Measurements from ENCODE around the gene CCDC85A. TPM values are rescaled to one million over a fixed set of nuclear protein-coding genes. Genes with fewer than 3 reads are reported as not detected.

The CCDC85A gene
- total RNA-seq, 4 donors from 2014 or later, result 0.20 to 1.1 (median 0.92) TPM

DNA sequence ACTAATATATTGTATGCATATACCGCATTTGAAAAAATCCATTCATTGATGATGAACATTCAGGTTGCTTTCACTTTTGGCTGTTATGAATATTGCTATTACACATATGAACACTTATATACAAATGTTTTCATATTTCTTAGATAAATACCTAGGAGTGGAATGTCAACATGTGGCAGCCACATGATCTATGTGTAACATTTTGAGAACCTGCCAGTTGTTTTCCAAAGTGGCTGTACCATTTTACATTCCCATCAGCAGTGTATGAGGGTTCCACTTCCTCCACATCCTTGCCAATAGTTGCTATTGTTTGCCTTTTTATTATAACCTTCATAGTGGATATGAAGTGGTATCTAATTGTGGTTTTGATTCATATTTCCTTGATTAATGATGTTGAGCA lies 40.5 kb downstream of the CCDC85A start:
- TF ChIP-seq POLR2A (IDR thresholded peaks at IDR 0.05) (no peak), EP300 (IDR thresholded peaks at IDR 0.05; ENCODE audit: low read depth) (no peak), POLR2AphosphoS5 (IDR thresholded peaks at IDR 0.05) (no peak)
- TF ChIP-seq, protein P1, sequence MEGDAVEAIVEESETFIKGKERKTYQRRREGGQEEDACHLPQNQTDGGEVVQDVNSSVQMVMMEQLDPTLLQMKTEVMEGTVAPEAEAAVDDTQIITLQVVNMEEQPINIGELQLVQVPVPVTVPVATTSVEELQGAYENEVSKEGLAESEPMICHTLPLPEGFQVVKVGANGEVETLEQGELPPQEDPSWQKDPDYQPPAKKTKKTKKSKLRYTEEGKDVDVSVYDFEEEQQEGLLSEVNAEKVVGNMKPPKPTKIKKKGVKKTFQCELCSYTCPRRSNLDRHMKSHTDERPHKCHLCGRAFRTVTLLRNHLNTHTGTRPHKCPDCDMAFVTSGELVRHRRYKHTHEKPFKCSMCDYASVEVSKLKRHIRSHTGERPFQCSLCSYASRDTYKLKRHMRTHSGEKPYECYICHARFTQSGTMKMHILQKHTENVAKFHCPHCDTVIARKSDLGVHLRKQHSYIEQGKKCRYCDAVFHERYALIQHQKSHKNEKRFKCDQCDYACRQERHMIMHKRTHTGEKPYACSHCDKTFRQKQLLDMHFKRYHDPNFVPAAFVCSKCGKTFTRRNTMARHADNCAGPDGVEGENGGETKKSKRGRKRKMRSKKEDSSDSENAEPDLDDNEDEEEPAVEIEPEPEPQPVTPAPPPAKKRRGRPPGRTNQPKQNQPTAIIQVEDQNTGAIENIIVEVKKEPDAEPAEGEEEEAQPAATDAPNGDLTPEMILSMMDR (IDR thresholded peaks at IDR 0.05), result no peak
- no peaks in the 10 kb centered on the region for H3K4me1 ChIP-seq
- H3K9me3 ChIP-seq, result no peaks in the 10 kb centered on the region
- no peak overlapping the region for H3K27ac ChIP-seq
- no peaks in the 10 kb centered on the region for H3K36me3 ChIP-seq
- no peak for DNase-seq
- intact Hi-C loops (cut with DNase I; ENCODE audit: low total_unique reads) (no loop called here), in situ Hi-C loops (cut with MboI; ENCODE audit: low pct_ligation_motif_present in 1 of 4, low pct_unique_long_range_greater_than_20kb in 1 of 4, low sequenced_read_pairs in 3 of 4) (no loop called here)
- no peaks in the 10 kb centered on the region for H3K27me3 ChIP-seq
- WGBS, 2 donors (ENCODE audit: low coverage in 1 of 2), result 90 to 100% methylated on average over 1 of the region's 1 CpG
- H3K4me3 ChIP-seq, result no peak overlapping the region

- no peak for TF ChIP-seq POLR2A (IDR thresholded peaks at IDR 0.05)
- no peak for TF ChIP-seq EP300 (IDR thresholded peaks at IDR 0.05; ENCODE audit: low read depth)
- TF ChIP-seq, protein P1 (IDR thresholded peaks at IDR 0.05), result no peak
- TF ChIP-seq POLR2AphosphoS5 (IDR thresholded peaks at IDR 0.05), result no peak
- no peak overlapping the region for H3K27ac ChIP-seq
- 97 to 100% methylated on average over 1 of the region's 1 CpG for WGBS, 2 donors (ENCODE audit: low coverage in 1 of 2)
- no peaks in the 10 kb centered on the region for H3K4me1 ChIP-seq
- H3K36me3 ChIP-seq, result no peaks in the 10 kb centered on the region
- H3K27me3 ChIP-seq, result no peaks in the 10 kb centered on the region
- H3K9me3 ChIP-seq, result no peaks in the 10 kb centered on the region
- in situ Hi-C loops (cut with MboI; ENCODE audit: low pct_ligation_motif_present in 1 of 4, low pct_unique_long_range_greater_than_20kb in 1 of 4, low sequenced_read_pairs in 3 of 4) (no loop called here), intact Hi-C loops (cut with DNase I; ENCODE audit: low total_unique reads) (no loop called here)
- H3K4me3 ChIP-seq, result no peak overlapping the region
- no peak for DNase-seq
These were observed 44.0 kb downstream of the CCDC85A start for GRCh38 chr2:56227811-56228210.

DNA sequence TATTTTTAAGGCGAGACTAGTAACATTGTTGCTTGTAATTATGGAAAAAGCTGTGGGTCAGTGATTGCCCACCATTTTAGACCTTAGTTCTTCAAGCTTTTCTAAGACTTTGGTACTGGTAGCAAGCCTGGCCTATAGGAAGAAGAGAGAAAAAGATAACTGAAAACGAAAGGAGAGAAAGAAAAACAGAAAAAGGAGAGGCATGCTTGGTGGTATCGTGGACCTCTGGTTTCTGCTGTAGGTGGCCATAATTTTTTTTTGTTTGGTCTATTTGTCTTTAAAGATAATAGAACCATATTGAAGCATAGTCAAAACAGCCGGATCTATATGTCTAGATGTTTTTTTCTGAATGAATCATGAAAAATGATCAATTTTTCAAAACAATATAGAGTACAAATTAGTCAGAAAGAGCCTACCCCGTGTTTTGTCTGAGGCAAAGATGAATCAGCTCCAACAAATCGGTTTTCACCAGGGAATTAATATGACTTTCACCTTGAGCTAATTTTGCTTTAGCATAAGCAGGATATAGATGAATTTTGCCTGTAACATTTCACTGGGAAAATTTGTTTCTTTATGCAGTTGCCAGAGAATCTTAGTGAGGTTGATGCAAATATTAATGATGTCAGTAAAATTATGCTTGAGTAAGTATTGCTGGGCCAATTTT lies 45.7 kb downstream of the CCDC85A start:
- DNase-seq, result no peak
- no peak overlapping the region for H3K4me3 ChIP-seq
- no peaks in the 10 kb centered on the region for H3K4me1 ChIP-seq
- no peaks in the 10 kb centered on the region for H3K36me3 ChIP-seq
- in situ Hi-C loops (cut with MboI; ENCODE audit: low pct_ligation_motif_present in 1 of 4, low pct_unique_long_range_greater_than_20kb in 1 of 4, low sequenced_read_pairs in 3 of 4) (no loop called here), intact Hi-C loops (cut with DNase I; ENCODE audit: low total_unique reads) (no loop called here)
- no peaks in the 10 kb centered on the region for H3K27me3 ChIP-seq
- 69 to 70% methylated on average over 6 of the region's 6 CpGs for WGBS, 2 donors (ENCODE audit: low coverage in 1 of 2)
- H3K9me3 ChIP-seq, result no peaks in the 10 kb centered on the region
- TF ChIP-seq EP300 (IDR thresholded peaks at IDR 0.05; ENCODE audit: low read depth) (no peak), POLR2AphosphoS5 (IDR thresholded peaks at IDR 0.05) (no peak), POLR2A (IDR thresholded peaks at IDR 0.05) (no peak)
- TF ChIP-seq, protein P1 (IDR thresholded peaks at IDR 0.05), result no peak
- H3K27ac ChIP-seq, result no peak overlapping the region

- H3K4me1 ChIP-seq, result no peaks in the 10 kb centered on the region
- no peak overlapping the region for H3K4me3 ChIP-seq
- H3K27me3 ChIP-seq, result no peaks in the 10 kb centered on the region
- H3K36me3 ChIP-seq, result no peaks in the 10 kb centered on the region
- no peak overlapping the region for H3K27ac ChIP-seq
- WGBS, 2 donors (ENCODE audit: low coverage in 1 of 2), result 47 to 70% methylated on average over 2 of the region's 2 CpGs
- no peaks in the 10 kb centered on the region for H3K9me3 ChIP-seq
- in situ Hi-C loops (cut with MboI; ENCODE audit: low pct_ligation_motif_present in 1 of 4, low pct_unique_long_range_greater_than_20kb in 1 of 4, low sequenced_read_pairs in 3 of 4), result no loop called here
- no peak for TF ChIP-seq POLR2AphosphoS5 (IDR thresholded peaks at IDR 0.05)
- TF ChIP-seq, protein P1 (IDR thresholded peaks at IDR 0.05), result no peak
- TF ChIP-seq EP300 (IDR thresholded peaks at IDR 0.05; ENCODE audit: low read depth), result no peak
- TF ChIP-seq POLR2A (IDR thresholded peaks at IDR 0.05), result no peak
- no peak for DNase-seq
- intact Hi-C loops (cut with DNase I; ENCODE audit: low total_unique reads), result no loop called here
These were observed 46.4 kb downstream of the CCDC85A start for GRCh38 chr2:56230156-56230555.

Data from transverse colon (tissue), 4 donors.